ENCODE results near the gene ARHGEF19.

The ARHGEF19 gene

DNA sequence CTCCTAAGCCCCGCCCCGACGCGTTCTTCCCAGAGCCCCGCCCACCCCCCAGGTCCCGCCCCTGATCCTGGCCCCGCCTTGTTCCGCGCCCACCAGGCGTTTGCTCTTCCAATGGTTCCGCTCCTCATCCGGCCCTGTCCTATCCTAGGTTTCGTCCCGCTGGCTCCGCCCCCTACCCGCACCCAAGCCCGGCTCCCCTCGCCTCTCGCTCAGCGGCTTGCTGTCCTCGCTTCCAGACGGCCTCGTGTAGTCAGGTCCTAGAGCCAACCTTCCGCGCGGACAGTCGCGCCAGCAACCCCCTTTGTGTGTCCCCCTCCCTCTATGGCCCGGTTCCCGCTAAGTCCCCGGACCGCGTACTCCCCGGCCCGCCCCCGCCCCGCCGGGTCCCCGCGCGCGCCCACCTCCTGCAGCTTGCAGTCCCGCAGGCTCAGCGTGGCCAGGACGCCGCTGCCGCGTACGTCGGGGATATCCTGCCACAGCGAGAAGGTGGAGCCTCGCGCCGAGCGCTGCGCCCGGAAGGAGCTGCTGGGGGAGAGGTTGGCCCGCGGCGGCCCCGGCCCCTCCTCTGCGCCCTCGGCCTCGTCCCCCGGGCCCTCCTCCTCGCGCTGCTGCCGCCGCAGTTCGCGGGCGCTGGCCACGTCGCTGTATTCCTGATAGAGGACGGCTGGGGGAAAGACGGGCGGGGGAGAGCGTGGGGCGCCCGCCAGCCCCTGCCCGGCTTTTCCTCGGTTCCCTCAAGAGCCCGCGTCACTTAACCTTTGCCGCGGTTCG, 5.7 kb downstream of the ARHGEF19 start (continued):
- TF ChIP-seq ZNF202 (tag by site-specific recombination; IDR thresholded peaks at IDR 0.05; ENCODE audit: borderline replicate concordance) (no peak), ZNF501 (tag by site-specific recombination; IDR thresholded peaks at IDR 0.05) (peak; percentile 64; the same call in 1 of the 2 replicates), HOXC10 (CRISPR knock-in tag; IDR thresholded peaks at IDR 0.05) (no peak), EGR2 (tag by site-specific recombination; IDR thresholded peaks at IDR 0.05; ENCODE audit: low read depth) (no peak), ZNF776 (tag by site-specific recombination; IDR thresholded peaks at IDR 0.05; ENCODE audit: borderline replicate concordance) (no peak), ZNF302 (tag by site-specific recombination; IDR thresholded peaks at IDR 0.05; ENCODE audit: low read depth) (no peak), ZNF37A (tag by site-specific recombination; IDR thresholded peaks at IDR 0.05) (no peak), OSR2 (tag by site-specific recombination; IDR thresholded peaks at IDR 0.05) (0 out of 2 replicates have a peak, but pooled peaks have one; percentile 6), TRIM28 (IDR thresholded peaks at IDR 0.05; ENCODE audit: borderline replicate concordance, low read length) (no peak), ZBTB7A (tag by site-specific recombination; IDR thresholded peaks at IDR 0.05; ENCODE audit: low read depth) (no peak), ZNF16 (tag by site-specific recombination; IDR thresholded peaks at IDR 0.05; ENCODE audit: low read depth) (no peak), SCRT2 (tag by site-specific recombination; IDR thresholded peaks at IDR 0.05) (no peak), ZNF600 (tag by site-specific recombination; IDR thresholded peaks at IDR 0.05) (peak; percentile 89), ZNF404 (tag by site-specific recombination; IDR thresholded peaks at IDR 0.05) (no peak), ZFHX2 (tag by site-specific recombination; conservative IDR thresholded peaks at IDR 0.05) (peak; percentile 66), ZBTB48 (tag by site-specific recombination; IDR thresholded peaks at IDR 0.05) (peak; percentile 19; the same call in 1 of the 2 replicates), ZNF341 (tag by site-specific recombination; IDR thresholded peaks at IDR 0.05; ENCODE audit: low read depth) (peak; percentile 68), ZNF792 (tag by site-specific recombination; IDR thresholded peaks at IDR 0.05) (no peak), ZNF571 (tag by site-specific recombination; IDR thresholded peaks at IDR 0.05) (no peak), ZNF514 (tag by site-specific recombination; IDR thresholded peaks at IDR 0.05) (no peak), ZNF585B (tag by site-specific recombination; IDR thresholded peaks at IDR 0.05) (no peak), KLF9 (tag by site-specific recombination; IDR thresholded peaks at IDR 0.05; ENCODE audit: low read depth) (0 out of 2 replicates have a peak, but pooled peaks have one; percentile 28), ZNF561 (tag by site-specific recombination; IDR thresholded peaks at IDR 0.05; ENCODE audit: borderline replicate concordance) (peak; percentile 63; the same call in 1 of the 2 replicates), ZFP69B (tag by site-specific recombination; IDR thresholded peaks at IDR 0.05) (peak; percentile 34; the same call in 1 of the 2 replicates), ZNF747 (tag by site-specific recombination; IDR thresholded peaks at IDR 0.05) (no peak), SP3 (tag by site-specific recombination; IDR thresholded peaks at IDR 0.05) (peak; percentile 89), ZNF76 (tag by site-specific recombination; IDR thresholded peaks at IDR 0.05; ENCODE audit: borderline replicate concordance, low read depth) (peak; percentile 33; the same call in 1 of the 2 replicates), TCF7L2 (IDR thresholded peaks at IDR 0.05; ENCODE audit: borderline replicate concordance, low read depth, low read length) (no peak), ZNF394 (tag by site-specific recombination; IDR thresholded peaks at IDR 0.05; ENCODE audit: borderline replicate concordance) (0 out of 2 replicates have a peak, but pooled peaks have one; percentile 38), SETDB1 (IDR thresholded peaks at IDR 0.05; ENCODE audit: insufficient read length, low read length) (no peak), ZSCAN30 (tag by site-specific recombination; IDR thresholded peaks at IDR 0.05) (0 out of 2 replicates have a peak, but pooled peaks have one; percentile 13), ZNF221 (tag by site-specific recombination; IDR thresholded peaks at IDR 0.05; ENCODE audit: borderline replicate concordance) (no peak), ZBTB20 (tag by site-specific recombination; IDR thresholded peaks at IDR 0.05) (peak; percentile 42; the same call in 1 of the 2 replicates)
- TF ChIP-seq, protein P1, sequence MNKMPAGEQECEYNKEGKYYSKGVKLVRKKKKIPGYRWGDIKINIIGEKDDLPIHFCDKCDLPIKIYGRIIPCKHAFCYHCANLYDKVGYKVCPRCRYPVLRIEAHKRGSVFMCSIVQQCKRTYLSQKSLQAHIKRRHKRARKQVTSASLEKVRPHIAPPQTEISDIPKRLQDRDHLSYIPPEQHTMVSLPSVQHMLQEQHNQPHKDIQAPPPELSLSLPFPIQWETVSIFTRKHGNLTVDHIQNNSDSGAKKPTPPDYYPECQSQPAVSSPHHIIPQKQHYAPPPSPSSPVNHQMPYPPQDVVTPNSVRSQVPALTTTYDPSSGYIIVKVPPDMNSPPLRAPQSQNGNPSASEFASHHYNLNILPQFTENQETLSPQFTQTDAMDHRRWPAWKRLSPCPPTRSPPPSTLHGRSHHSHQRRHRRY (tag by site-specific recombination; IDR thresholded peaks at IDR 0.05): no peak
- TF ChIP-seq, protein P2, sequence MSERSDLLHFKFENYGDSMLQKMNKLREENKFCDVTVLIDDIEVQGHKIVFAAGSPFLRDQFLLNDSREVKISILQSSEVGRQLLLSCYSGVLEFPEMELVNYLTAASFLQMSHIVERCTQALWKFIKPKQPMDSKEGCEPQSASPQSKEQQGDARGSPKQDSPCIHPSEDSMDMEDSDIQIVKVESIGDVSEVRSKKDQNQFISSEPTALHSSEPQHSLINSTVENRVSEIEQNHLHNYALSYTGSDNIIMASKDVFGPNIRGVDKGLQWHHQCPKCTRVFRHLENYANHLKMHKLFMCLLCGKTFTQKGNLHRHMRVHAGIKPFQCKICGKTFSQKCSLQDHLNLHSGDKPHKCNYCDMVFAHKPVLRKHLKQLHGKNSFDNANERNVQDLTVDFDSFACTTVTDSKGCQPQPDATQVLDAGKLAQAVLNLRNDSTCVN (tag by site-specific recombination; optimal IDR thresholded peaks at IDR 0.05): peak; percentile 97
- TF ChIP-seq, protein P3, sequence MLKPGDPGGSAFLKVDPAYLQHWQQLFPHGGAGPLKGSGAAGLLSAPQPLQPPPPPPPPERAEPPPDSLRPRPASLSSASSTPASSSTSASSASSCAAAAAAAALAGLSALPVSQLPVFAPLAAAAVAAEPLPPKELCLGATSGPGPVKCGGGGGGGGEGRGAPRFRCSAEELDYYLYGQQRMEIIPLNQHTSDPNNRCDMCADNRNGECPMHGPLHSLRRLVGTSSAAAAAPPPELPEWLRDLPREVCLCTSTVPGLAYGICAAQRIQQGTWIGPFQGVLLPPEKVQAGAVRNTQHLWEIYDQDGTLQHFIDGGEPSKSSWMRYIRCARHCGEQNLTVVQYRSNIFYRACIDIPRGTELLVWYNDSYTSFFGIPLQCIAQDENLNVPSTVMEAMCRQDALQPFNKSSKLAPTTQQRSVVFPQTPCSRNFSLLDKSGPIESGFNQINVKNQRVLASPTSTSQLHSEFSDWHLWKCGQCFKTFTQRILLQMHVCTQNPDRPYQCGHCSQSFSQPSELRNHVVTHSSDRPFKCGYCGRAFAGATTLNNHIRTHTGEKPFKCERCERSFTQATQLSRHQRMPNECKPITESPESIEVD (tag by site-specific recombination; IDR thresholded peaks at IDR 0.05): no peak
- TF ChIP-seq, protein P4, sequence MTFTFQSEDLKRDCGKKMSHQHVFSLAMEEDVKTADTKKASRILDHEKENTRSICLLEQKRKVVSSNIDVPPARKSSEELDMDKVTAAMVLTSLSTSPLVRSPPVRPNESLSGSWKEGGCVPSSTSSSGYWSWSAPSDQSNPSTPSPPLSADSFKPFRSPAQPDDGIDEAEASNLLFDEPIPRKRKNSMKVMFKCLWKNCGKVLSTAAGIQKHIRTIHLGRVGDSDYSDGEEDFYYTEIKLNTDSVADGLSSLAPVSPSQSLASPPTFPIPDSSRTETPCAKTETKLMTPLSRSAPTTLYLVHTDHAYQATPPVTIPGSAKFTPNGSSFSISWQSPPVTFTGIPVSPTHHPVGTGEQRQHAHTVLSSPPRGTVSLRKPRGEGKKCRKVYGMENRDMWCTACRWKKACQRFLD (tag by site-specific recombination; IDR thresholded peaks at IDR 0.05): no peak

All from HEK293 (cell line).